ENCODE data around the gene ZDHHC13.

Gene ZDHHC13

DNA sequence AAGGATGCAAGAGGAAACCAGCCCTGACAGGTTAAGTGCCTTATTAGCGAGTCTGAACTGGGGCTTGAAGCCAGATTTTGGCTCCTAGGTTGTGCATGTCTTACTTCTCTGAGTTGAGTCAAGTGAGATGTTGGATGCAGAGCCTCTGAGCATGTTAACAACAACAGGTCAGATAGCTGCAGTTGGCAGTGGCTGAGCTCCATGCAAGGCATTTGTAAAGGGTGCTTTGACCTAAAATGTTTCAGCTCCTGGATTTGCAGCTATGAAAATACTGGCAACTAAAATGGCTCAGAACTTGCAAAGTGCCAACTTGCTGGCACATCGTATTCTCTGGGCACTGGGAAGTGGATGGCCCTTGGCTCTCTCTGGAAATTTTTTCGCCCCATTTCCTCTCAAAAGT, 101.2 kb downstream of the ZDHHC13 start:
- no peak overlapping the region for H3K4me2 ChIP-seq (ENCODE audit: low read length)
- H4K20me1 ChIP-seq (ENCODE audit: insufficient read depth, low read length): no peaks in the 10 kb centered on the region
- no peaks in the 10 kb centered on the region for H3K4me1 ChIP-seq (ENCODE audit: insufficient read depth, low read length, severe bottlenecking)
- H3K9me3 ChIP-seq (ENCODE audit: low read length): no peaks in the 10 kb centered on the region
- 0 out of 2 replicates have a peak, but pooled peaks cover 7% of the 10 kb centered on the region for H3F3A ChIP-seq (ENCODE audit: insufficient read depth, low read length)
- no peaks in the 10 kb centered on the region for H3K79me2 ChIP-seq (ENCODE audit: insufficient read depth, low read length)
- H3K36me3 ChIP-seq (ENCODE audit: insufficient read depth, low read length): peaks cover 5% of the 10 kb centered on the region
- H3K4me3 ChIP-seq (ENCODE audit: low read depth, low read length, poor library complexity, severe bottlenecking): no peak overlapping the region
- H2AFZ ChIP-seq (ENCODE audit: low read length): no peak overlapping the region
- no peak overlapping the region for H3K27ac ChIP-seq (ENCODE audit: low read depth, low read length, poor library complexity, severe bottlenecking)
- H3K9ac ChIP-seq (ENCODE audit: low read length): no peak overlapping the region
- no peaks in the 10 kb centered on the region for H3K9me2 ChIP-seq (ENCODE audit: low read depth, low read length)
- H3K27me3 ChIP-seq (ENCODE audit: insufficient read depth, low read length): no peaks in the 10 kb centered on the region
- no peak for TF ChIP-seq EZH2 (IDR thresholded peaks at IDR 0.05; ENCODE audit: borderline replicate concordance, low read length)
- TF ChIP-seq, protein P1, sequence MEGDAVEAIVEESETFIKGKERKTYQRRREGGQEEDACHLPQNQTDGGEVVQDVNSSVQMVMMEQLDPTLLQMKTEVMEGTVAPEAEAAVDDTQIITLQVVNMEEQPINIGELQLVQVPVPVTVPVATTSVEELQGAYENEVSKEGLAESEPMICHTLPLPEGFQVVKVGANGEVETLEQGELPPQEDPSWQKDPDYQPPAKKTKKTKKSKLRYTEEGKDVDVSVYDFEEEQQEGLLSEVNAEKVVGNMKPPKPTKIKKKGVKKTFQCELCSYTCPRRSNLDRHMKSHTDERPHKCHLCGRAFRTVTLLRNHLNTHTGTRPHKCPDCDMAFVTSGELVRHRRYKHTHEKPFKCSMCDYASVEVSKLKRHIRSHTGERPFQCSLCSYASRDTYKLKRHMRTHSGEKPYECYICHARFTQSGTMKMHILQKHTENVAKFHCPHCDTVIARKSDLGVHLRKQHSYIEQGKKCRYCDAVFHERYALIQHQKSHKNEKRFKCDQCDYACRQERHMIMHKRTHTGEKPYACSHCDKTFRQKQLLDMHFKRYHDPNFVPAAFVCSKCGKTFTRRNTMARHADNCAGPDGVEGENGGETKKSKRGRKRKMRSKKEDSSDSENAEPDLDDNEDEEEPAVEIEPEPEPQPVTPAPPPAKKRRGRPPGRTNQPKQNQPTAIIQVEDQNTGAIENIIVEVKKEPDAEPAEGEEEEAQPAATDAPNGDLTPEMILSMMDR (IDR thresholded peaks at IDR 0.05; ENCODE audit: low read length): no peak

DNA sequence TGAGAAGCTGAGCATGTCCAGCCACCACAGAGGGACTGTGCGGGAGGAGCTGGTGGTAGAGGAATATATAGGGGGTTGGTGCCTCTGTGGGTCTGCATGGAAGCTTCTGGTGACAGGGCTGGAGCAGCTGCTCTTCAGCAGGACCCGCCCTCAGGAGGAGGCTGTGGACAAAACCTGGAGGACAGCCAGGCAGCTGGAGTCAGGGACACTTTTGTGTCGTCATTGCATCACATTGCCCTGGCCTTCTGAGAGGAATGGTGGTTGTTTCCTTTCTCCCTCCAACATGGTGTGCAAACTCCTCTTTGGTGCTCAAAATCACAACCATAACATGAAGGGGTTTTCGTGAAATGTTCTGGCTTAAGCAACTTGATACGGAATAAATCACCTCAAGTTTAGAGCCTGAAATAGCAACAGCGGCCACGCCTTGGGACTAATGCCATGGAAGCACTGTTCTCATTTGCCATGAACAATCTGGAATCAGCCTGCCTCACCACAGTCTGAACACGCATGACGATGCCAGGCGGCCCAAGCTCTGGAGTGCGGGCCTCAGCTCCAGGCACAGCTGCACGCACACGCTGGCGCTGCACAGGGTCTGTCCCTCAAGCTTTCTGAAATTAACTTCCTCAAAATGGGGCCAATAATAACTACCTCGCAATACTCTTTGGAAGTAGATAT, 102.0 kb downstream of the ZDHHC13 start:
- Histone ChIP-seq H3K36me3 (ENCODE audit: insufficient read depth, low read length) (peaks cover 11% of the 10 kb centered on the region), H3K79me2 (ENCODE audit: insufficient read depth, low read length) (no peaks in the 10 kb centered on the region), H3K27ac (ENCODE audit: low read depth, low read length, poor library complexity, severe bottlenecking) (no peak overlapping the region), H4K20me1 (ENCODE audit: insufficient read depth, low read length) (no peaks in the 10 kb centered on the region), H2AFZ (ENCODE audit: low read length) (no peak overlapping the region), H3K9ac (ENCODE audit: low read length) (no peak overlapping the region), H3K27me3 (ENCODE audit: insufficient read depth, low read length) (no peaks in the 10 kb centered on the region), H3K9me3 (ENCODE audit: low read length) (no peaks in the 10 kb centered on the region), H3K4me3 (ENCODE audit: low read depth, low read length, poor library complexity, severe bottlenecking) (no peak overlapping the region), H3K4me2 (ENCODE audit: low read length) (no peak overlapping the region), H3K9me2 (ENCODE audit: low read depth, low read length) (no peaks in the 10 kb centered on the region), H3F3A (ENCODE audit: insufficient read depth, low read length) (0 out of 2 replicates have a peak, but pooled peaks cover 7% of the 10 kb centered on the region), H3K4me1 (ENCODE audit: insufficient read depth, low read length, severe bottlenecking) (no peaks in the 10 kb centered on the region)
- TF ChIP-seq, protein P1 (IDR thresholded peaks at IDR 0.05; ENCODE audit: low read length): no peak
- no peak for TF ChIP-seq EZH2 (IDR thresholded peaks at IDR 0.05; ENCODE audit: borderline replicate concordance, low read length)

GRCh38 chr11:19220903-19221724, 104.1 kb downstream of the ZDHHC13 start:
- Histone ChIP-seq H3K4me3 (ENCODE audit: low read depth, low read length, poor library complexity, severe bottlenecking) (no peak overlapping the region), H4K20me1 (ENCODE audit: insufficient read depth, low read length) (no peaks in the 10 kb centered on the region), H3K4me2 (ENCODE audit: low read length) (no peak overlapping the region), H3K36me3 (ENCODE audit: insufficient read depth, low read length) (peaks cover 33% of the 10 kb centered on the region), H3K79me2 (ENCODE audit: insufficient read depth, low read length) (no peaks in the 10 kb centered on the region), H3K9me3 (ENCODE audit: low read length) (no peaks in the 10 kb centered on the region), H2AFZ (ENCODE audit: low read length) (no peak overlapping the region), H3K27ac (ENCODE audit: low read depth, low read length, poor library complexity, severe bottlenecking) (no peak overlapping the region), H3F3A (ENCODE audit: insufficient read depth, low read length) (0 out of 2 replicates have a peak, but pooled peaks cover 7% of the 10 kb centered on the region), H3K9me2 (ENCODE audit: low read depth, low read length) (no peaks in the 10 kb centered on the region), H3K4me1 (ENCODE audit: insufficient read depth, low read length, severe bottlenecking) (no peaks in the 10 kb centered on the region), H3K9ac (ENCODE audit: low read length) (no peak overlapping the region), H3K27me3 (ENCODE audit: insufficient read depth, low read length) (no peaks in the 10 kb centered on the region)
- TF ChIP-seq EZH2 (IDR thresholded peaks at IDR 0.05; ENCODE audit: borderline replicate concordance, low read length): no peak
- TF ChIP-seq, protein P1 (IDR thresholded peaks at IDR 0.05; ENCODE audit: low read length): no peak

Data from OCI-LY1 (cell line).